Stimulated activated CD8-positive, alpha-beta memory T cell treated with anti-CD3 and anti-CD28 coated beads, Interleukin-2, amount 100 ng/mL, for 1 hour (primary cell): Measurements from ENCODE around the gene ABCA8.

Experiments
- DNase-seq, 2 donors: peaks; one replicate each; pipeline ENCODE4 v3.0.0-alpha.2; 2020; ENCODE audit warnings: low read depth in 2 of 2

ABCA8 gene

DNA sequence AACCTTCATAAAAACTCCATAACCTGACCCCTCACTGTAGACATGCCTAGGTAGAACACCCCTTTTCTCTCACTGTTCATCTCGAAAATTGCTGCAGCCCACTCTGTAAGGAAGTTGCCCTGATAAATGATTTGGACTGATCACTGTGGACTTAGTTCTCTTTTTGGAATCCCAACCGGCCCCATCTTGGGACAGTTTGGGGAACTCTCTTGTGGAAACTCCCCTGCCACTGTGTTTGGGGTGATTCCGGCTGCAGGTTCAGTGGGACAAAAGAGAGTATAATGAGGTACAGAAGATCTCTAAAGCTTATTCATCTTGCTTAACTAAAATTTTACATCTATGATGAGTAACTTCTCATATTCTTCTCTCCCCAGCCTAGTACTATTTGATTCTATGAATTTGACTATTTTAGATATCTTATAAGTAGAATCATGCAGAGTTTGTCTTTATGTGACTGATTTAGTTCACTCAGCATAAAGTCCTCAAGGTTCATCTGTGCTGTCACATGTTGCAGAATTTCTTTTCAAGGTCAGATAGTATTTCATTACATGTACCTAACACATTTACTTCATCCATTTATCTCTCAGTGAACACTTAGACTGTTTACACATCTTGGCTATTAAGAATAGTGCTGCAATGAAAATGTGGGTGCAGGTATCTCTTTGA lies 84.9 kb downstream of the ABCA8 start:
- no peak for DNase-seq

GRCh38 chr17:68868708-68869107 lies 86.5 kb downstream of the ABCA8 start:
- DNase-seq = no peak

DNA sequence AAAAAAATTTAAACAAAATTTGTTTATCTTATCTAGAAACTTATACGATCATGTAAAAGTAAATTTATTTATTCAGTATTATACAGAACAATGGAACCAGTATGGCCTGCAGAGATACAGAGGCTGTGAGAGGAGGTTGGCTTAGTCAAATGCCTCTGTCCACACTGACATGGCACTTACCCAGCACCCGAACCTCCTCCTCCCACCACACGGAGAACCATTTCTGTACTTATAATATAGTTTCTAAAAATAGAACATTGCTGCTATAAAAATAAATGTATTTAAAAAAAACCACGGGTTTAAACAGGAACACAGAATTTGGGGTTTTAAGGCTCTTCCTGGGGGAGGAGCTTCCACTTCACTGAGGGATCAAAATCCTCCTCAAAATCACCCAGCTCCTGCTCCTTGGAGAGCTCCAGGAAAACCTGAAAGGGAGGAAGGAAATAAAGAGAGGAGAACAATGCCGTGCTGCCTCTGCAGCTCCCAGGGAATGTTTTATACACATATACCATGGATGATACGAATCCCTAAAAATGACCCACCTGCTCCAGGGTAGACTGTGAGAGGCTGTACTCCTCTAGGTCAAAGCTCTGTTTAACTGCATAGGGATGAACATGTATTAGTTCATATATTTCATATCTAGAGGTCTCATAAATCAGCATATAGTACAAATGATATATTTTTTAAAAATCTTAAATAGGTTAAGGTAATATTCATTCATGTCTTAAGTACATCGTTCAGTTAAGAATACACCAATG lies 87.3 kb downstream of the ABCA8 start:
- DNase-seq = no peak

DNA sequence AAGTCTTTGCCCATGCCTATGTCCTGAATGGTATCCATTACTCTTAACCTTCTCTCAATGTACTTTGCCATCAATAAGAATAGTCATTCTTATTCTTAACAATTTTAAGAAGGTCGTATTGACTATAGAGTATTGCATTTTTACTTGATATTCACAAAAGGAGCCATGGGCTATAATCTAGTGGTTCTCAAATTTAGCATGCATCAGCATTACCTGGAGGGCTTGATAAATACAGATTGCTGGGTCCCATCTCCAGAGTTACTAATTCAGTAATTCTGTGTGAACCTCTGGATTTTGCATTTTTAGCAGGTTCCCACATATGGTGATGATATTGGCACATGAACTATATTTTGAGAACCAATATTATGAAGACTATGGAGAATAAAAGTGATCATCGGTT lies 89.6 kb downstream of the ABCA8 start:
- no peak for DNase-seq

DNA sequence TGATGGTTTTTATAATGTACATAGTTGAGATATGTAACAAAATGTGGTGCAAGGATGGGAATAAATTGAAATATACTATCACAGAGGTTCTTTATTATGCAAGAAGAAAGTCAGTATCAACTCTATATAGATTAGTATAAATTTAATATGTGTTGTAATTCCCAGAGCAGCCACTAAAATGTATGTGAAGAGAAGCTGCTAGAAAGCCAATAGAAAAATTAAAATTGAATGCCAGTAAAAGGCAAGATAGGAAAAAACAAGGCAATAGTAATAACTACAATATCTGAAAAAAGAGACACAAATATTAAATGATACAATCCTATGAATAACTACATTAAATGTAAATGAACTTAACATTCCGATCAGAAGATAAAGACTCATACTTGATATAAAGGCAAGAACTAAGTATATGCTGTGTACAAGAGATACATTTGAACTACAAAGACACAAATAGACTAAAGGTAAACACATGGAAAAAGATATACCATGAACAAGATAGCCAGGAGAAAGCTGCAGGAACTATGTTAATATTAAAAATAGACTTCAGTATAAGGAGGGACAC lies 92.0 kb downstream of the ABCA8 start:
- DNase-seq = no peak

DNA sequence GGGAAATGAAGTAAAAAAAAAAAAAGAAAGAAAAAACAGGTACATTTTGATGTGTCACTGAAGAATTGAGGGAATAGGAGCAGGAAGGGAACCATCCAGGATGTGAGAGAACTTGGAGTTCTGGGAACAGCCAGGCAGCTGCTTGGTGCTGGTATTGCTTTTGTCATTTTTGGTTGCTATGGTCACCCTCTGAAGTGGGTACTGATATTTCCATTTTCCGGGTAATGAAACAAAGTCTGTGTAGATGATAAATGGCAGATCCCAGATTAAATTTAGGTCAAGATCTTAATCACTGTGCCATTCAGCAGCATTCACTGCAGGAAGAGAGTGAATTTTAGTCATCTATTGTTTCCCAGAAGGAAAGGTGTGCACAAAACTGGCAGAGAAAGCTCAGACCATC lies 93.6 kb downstream of the ABCA8 start:
- no peak for DNase-seq

DNA sequence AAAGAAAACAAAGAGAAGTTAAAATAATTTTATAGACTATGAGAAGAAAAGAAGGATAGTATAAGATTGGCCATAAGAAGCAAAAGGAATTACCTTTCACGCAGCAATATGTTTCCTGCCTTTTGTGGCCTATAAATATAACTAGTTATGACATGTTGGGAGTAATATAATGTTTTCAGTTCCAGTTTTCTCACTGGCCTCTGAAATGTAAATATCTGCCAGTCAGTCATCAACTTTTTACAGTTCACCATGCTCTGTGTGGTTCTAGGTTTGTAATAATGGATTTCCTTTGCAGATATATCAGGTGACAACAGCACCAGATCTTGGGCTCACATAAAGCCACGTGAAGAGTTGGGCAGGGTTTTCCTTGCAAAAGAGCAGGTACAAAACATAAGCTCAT lies 94.3 kb downstream of the ABCA8 start:
- DNase-seq = no peak

GRCh38 chr17:68854452-68854851 lies 100.7 kb downstream of the ABCA8 start:
- DNase-seq = no peak

GRCh38 chr17:68853439-68853838 lies 101.8 kb downstream of the ABCA8 start:
- no peak for DNase-seq

- no peak for DNase-seq
Measured at GRCh38 chr17:68853036-68853435, 102.2 kb downstream of the ABCA8 start.

GRCh38 chr17:68851890-68852289 lies 103.3 kb downstream of the ABCA8 start:
- no peak for DNase-seq

DNA sequence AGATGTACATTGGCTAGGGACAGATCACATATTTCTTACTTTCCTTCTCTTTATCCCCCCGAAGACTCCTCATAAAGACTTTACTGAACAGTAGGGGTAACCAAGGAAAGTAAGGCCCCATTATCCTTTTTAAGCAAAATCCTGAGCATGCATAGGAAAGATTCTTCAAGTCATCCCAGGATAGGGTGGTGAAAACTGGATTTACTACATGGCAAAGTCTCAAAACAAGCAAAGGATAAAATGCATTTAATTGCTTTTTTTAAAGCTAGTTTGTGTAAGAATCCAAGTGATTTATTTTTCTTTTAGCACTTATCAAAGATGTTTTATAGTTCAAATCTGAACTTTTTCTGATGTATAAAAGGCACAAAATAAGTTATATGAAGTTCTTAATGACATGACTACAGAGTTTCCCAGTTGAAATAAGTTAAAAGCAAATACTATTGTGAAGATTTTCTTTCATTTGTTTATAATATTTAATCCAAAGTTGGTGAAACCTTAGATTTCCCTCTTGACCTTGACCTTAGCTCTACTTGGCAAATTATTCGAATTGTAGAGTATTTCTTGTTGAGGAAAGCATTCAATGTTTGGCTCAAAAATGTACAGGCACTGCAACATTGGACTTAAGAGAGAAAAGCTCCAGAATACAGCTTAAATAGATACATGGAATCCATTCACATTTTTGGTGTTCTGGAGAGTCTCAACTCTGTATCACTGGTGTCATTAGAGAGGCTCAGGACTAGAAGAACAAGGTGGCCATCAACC lies 104.3 kb downstream of the ABCA8 start:
- DNase-seq = no peak

DNA sequence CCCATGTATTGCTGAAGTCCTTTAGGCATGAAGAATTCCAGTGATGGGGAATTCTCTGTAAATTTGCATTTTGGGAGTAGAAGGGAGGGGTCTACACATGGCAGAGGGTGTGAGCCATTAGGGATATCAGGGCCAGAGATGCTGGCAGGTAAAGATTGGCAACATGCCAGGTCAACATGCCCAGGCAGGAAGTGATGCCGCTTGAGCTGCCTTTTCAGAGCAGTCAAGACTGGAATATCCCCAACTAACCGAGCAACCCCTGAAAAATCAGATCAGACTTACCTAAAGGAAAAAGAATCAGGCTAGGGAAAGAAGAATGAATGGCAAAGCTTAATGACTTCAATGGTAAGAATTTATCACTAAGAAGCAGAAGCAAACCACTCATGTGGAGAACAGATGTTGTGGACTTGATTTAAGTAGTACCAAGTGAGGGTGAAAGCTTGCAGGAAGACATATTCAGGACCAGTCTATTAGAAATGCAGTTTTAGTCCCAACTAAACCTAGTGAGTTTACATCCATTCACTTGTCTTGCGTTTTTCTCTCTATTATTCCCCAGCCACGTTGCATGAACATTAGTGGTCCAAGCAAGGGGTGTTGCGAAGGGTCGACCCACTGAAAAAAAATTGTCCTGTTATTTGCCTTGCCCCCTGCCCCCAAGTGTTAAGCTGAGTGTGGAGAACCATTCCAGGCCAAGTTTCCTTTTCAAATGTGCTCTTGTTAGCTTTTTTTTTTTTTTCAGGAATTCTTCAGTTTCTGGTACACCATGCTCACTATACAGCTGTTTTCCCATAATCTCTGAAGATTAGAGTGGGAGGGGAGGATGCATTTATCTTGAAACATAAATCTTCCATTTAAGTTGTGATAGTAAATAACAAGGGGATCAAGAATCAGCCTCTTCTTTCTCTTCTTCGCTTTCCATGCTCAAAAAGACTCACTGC lies 105.2 kb downstream of the ABCA8 start:
- no peak for DNase-seq

DNA sequence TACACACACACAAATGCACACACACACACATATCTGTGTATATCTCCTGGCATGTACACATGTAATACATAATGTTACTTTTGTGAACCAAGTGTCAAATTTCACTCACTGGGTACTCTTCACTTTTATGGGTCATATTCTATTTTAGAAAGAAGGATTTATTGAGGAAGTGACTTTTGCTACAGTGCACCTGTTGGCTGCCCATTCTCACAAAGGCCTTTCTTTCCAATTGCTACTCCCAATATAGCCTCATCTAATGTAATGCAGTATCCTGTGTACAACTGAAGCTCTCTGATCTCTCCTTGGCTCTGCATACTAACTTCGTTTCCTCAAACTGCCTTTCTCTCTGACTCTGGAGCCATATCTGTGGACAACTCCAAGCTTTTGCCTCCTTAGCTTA lies 107.5 kb downstream of the ABCA8 start:
- DNase-seq = no peak

DNA sequence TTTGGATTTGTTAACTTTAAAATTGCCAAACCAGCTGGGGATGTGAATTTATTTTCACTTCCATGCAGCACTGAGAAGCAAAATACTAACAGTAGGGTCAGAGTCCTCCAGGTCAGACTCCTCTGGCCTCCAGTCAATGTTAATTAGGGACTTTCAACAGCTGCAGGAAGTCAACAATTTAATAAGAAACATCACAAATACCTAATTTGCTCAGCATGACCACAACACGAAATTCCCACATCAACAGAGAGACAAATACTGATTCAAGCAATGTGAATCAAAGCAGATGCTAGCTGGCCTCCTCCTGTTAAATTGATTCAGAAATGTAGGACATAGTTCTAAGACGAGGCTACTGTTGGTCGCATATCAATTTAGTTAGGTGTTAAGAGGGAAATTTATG lies 111.7 kb downstream of the ABCA8 start:
- DNase-seq = no peak

- no peak for DNase-seq
Measured at GRCh38 chr17:68840073-68840472, 115.1 kb downstream of the ABCA8 start.

DNA sequence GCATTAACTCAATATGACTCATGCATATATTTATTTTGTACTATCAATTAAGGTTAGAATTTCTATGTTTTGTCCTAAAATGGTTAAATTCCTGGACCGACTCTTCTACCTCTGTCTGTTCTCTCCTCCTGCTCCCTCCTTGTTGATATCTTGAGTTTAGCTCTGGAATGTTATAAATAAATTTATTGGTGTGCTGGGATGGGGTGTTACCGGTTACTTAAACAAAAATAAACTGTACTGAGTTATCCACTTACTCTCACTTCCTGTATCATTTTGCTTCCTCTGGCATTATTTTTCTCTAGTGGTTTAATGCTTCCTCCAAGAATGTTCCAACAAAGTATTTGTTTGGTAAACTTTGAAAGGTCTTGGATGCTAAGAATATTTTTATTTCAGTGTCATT lies 120.1 kb downstream of the ABCA8 start:
- no peak for DNase-seq

- no peak for DNase-seq
Measured at GRCh38 chr17:68834328-68834836, 120.8 kb downstream of the ABCA8 start.

- DNase-seq = no peak
Measured at GRCh38 chr17:68832109-68832802, 122.9 kb downstream of the ABCA8 start.

GRCh38 chr17:68831170-68831569 lies 124.0 kb downstream of the ABCA8 start:
- DNase-seq = no peak

- no peak for DNase-seq
Measured at GRCh38 chr17:68830313-68830712, 124.9 kb downstream of the ABCA8 start.
